Cardiac fibroblast (primary cell): ENCODE measurements around the gene TULP4.

Source experiments
- DNase-seq, 2 donors: peaks; one replicate each; pipeline versions ENCODE4 v3.0.0 to v3.0.0-alpha.2; 2010; ENCODE audit warnings: low read depth in 2 of 2
- H3K4me3 ChIP-seq, 2 donors: replicated peaks in 1 of 2; 1 replicate in 1 of 2; 2 replicates in 1 of 2; pipeline ENCODE4 v1.5.1; 2011; ENCODE audit warnings: low read depth in 2 of 2, low read length in 2 of 2, mild to moderate bottlenecking in 2 of 2, moderate library complexity in 1 of 2
- CTCF ChIP-seq: IDR thresholded peaks from one replicate; pipeline ENCODE4 v1.5.1; 2011; ENCODE audit warnings: low read depth, mild to moderate bottlenecking, low read length, inconsistent platforms

The TULP4 gene

GRCh38 chr6:158544428-158544827 lies 232.2 kb downstream of the TULP4 start:
- no peak overlapping the region for H3K4me3 ChIP-seq
- no peak for DNase-seq
- no peak for TF ChIP-seq CTCF

- H3K4me3 ChIP-seq: no peak overlapping the region
- DNase-seq: no peak
- no peak for TF ChIP-seq CTCF
These were observed 233.0 kb downstream of the TULP4 start for GRCh38 chr6:158545043-158545966.

- H3K4me3 ChIP-seq: no peak overlapping the region
- DNase-seq: peak in 1 of 2 donors; percentile 10
- TF ChIP-seq CTCF: no peak
These were observed 236.3 kb downstream of the TULP4 start for GRCh38 chr6:158548418-158549161.

GRCh38 chr6:158552055-158552795 lies 240.0 kb downstream of the TULP4 start:
- TF ChIP-seq CTCF: no peak
- no peak for DNase-seq
- H3K4me3 ChIP-seq: no peak overlapping the region

- no peak for TF ChIP-seq CTCF
- H3K4me3 ChIP-seq: no peak overlapping the region
- DNase-seq: no peak
These were observed 240.5 kb downstream of the TULP4 start for GRCh38 chr6:158552796-158553138.

GRCh38 chr6:158554611-158555361 lies 242.5 kb downstream of the TULP4 start:
- no peak overlapping the region for H3K4me3 ChIP-seq
- DNase-seq: no peak
- TF ChIP-seq CTCF: no peak
